Heart right ventricle (tissue), 16 donors: ENCODE measurements around the gene IL4. TPM values are rescaled to one million over a fixed set of nuclear protein-coding genes. Genes with fewer than 3 reads are reported as not detected.

ENCODE experiments used
- ATAC-seq, 8 donors: fragments of 200-7000 bp; cut with Tn5 transposase; one replicate each; pipeline ENCODE4 v1.9.1; 2020; ENCODE audit warnings: mild to moderate bottlenecking in 8 of 8, moderate library complexity in 8 of 8, moderate number of reproducible peaks in 1 of 8
- DNase-seq, 2 donors: peaks; one replicate each; pipeline ENCODE4 v3.0.0-alpha.2; 2020
- H3K27ac ChIP-seq, 10 donors: fragments of 200-600 bp; sonication (generic) in 2 of 10; one replicate each; pipeline versions ENCODE4 v1.5.0 to v1.8.0; 2020 to 2022; ENCODE audit warnings: mild to moderate bottlenecking in 3 of 10
- H3K27me3 ChIP-seq, 7 donors: fragments of 200-600 bp; one replicate each; pipeline ENCODE4 v1.8.0; 2021 to 2022; ENCODE audit warnings: mild to moderate bottlenecking in 2 of 7
- H3K36me3 ChIP-seq, 9 donors: fragments of 200-600 bp; sonication (generic) in 1 of 9; one replicate each; pipeline versions ENCODE4 v1.5.0 to v1.8.0; 2020 to 2022; ENCODE audit warnings: mild to moderate bottlenecking in 2 of 9
- H3K4me1 ChIP-seq, 9 donors: fragments of 200-600 bp; sonication (generic) in 1 of 9; one replicate each; pipeline versions ENCODE4 v1.5.0 to v1.8.0; 2020 to 2022; ENCODE audit warnings: mild to moderate bottlenecking in 4 of 9
- H3K4me3 ChIP-seq, 10 donors: fragments of 200-600 bp; sonication (generic) in 2 of 10; one replicate each; pipeline versions ENCODE4 v1.5.0 to v1.8.0; 2020 to 2022; ENCODE audit warnings: mild to moderate bottlenecking in 7 of 10, moderate library complexity in 2 of 10
- H3K9me3 ChIP-seq, 11 donors: fragments of 200-600 bp in 10 of 11; sonication (generic) in 2 of 11; one replicate each; pipeline versions ENCODE4 v1.5.0 to v1.8.0; 2013 to 2022; ENCODE audit warnings: mild to moderate bottlenecking in 2 of 11, control low read depth in 1 of 11, moderate library complexity in 1 of 11
- CTCF ChIP-seq, 9 donors: fragments of 200-600 bp; sonication (generic) in 2 of 9; IDR thresholded peaks; one replicate each; pipeline versions ENCODE4 v1.5.0 to v1.8.0; 2021 to 2022; ENCODE audit warnings: antibody characterized with exemption in 9 of 9, mild to moderate bottlenecking in 5 of 9, moderate library complexity in 1 of 9
- WGBS, 2 donors: extraction: QIAGEN DNeasy Blood & Tissue Kit; methylation state at CpG; one replicate each; pipeline ENCODE4 v1.1.7; 2013; ENCODE audit warnings: inconsistent platforms in 1 of 2; 5-methylcytosine and 5-hydroxymethylcytosine counted together
- intact Hi-C, 10 donors: fragments of 100-400 bp; cut with DNase I; formaldehyde crosslinking; loops; one replicate each; pipeline versions ENCODE4 v1.11.1 to v1.14.2; 2022
- polyA plus RNA-seq, 2 donors: library from polyadenylated mRNA; stranded (reverse); fragments of 200-250 nt; gene quantifications; one replicate each; pipeline ENCODE4 v1.2.3, GENCODE V29; 2013
- total RNA-seq, 10 donors: library from RNA; stranded (reverse); fragmentation: NEBNext Ultra II Directional in 3 of 10; extraction: Animal tissue kit (Norgen Biotek cat#: 25700) in 3 of 10; gene quantifications; one replicate each; pipeline versions ENCODE4 v1.2.1 to v1.2.4, GENCODE V29; 2021 to 2023
- donor health status: Arrhythmogenic right ventricular cardiomyopathy.
- donor health status: ischemic (EF 13 %, LVEDD 7.1; RV severe dilation, severe dysfunction).
- donor health status: healthy with polysubstance abuse.
- donor health status: DM: no; HTN: yes; CAD: no.
- donor health status: DM: no; HTN: no; CAD: no.
- donor health status: ischemic (EF 25% LVEDD 6.9; RV normal size, moderate dysfunction).
- donor health status: ischemic (EF 25% LVEDD 5.7; RV mildly dilated, moderate dysfunction).
- donor health status: healthy.
- donor health status: DM: yes; HTN: yes; CAD: no.
- donor health status: Ischemic cardiomyopathy.
- donor health status: ischemic (EF 35%, LVEDD 5.7; RV mildly dilated, moderate dysfunction).
- donor health status: nonischemic (EF 11% LVEDD 7.7; RV severe dilation, severe dysfunction).
- donor health status: DM: yes; HTN: yes; CAD: no.
- donor health status: PGD.
- donor health status: ischemic (EF 29% LVEDD 5.4; RV normal size, mild dysfunction).
- donor health status: nonischemic (EF 23%, LVEDD 6.1; RV moderate dilation, normal function).

The IL4 gene
- total and polyA plus RNA-seq, 12 donors = not detected

DNA sequence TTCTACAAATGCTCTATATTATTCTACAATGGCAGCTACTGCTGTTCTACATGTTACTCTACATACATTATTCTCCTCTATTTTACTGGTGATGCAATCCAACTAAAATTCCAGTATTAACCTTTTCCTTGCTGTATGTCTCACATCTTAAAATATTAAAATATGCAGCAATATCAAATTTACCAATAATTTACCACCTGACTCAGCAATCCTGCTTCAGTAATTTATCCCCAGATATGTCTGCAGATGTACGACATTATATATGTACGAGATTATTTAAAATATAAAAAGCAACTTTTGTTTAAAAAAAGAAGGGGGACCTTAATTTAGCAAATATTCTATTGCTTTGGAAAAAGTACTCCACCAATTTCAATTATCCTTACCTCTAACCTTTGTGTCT, 52.0 kb downstream of the IL4 start:
- Histone ChIP-seq H3K36me3 (peaks cover 0 to 32% (median 6%) of the 10 kb centered on the region in 9 donors), H3K4me1 (no peaks in the 10 kb centered on the region), H3K27ac (no peak overlapping the region), H3K9me3 (no peaks in the 10 kb centered on the region), H3K27me3 (no peaks in the 10 kb centered on the region), H3K4me3 (no peak overlapping the region)
- TF ChIP-seq CTCF (IDR thresholded peaks at IDR 0.05) = no peak
- DNase-seq (no peak), ATAC-seq (no peak)
- intact Hi-C loops = no loop called here
- WGBS, 2 donors = 96 to 98% methylated on average over 2 of the region's 2 CpGs

- intact Hi-C loops = no loop called here
- ATAC-seq = no peak
- 94 to 96% methylated on average over 10 of the region's 10 CpGs for WGBS, 2 donors
These were observed 56.1 kb downstream of the IL4 start for GRCh38 chr5:132729896-132730295.

More at GRCh38 chr5:132729896-132730295, 56.1 kb downstream of the IL4 start:
- Histone ChIP-seq H3K27ac (no peak overlapping the region), H3K36me3 (peaks cover 0 to 57% (median 6%) of the 10 kb centered on the region in 9 donors), H3K27me3 (no peaks in the 10 kb centered on the region), H3K4me3 (no peak overlapping the region), H3K4me1 (no peaks in the 10 kb centered on the region), H3K9me3 (no peaks in the 10 kb centered on the region)
- DNase-seq = no peak
- no peak for TF ChIP-seq CTCF (IDR thresholded peaks at IDR 0.05)

Other genes starting within 250 kb of the IL4 start
- 100 to 1,000 TPM in 1 of 10 donors, 10 to 100 TPM in 8, 1 to 10 TPM in 1; 9.5 to 146 (median 19.2) TPM for gene IRF1, start 183.2 kb upstream of the IL4 start, total RNA-seq
- 10 to 100 TPM in 1 of 2 donors, 1 to 10 TPM in 1; 8.6 to 13.7 TPM for gene IRF1, start 183.2 kb upstream of the IL4 start, polyA plus RNA-seq
- not detected for gene IL5, start 130.5 kb upstream of the IL4 start, total RNA-seq
- not detected for gene IL5, start 130.5 kb upstream of the IL4 start, polyA plus RNA-seq
- 10 to 100 TPM; 26.6 to 38.5 (median 33.2) TPM for gene RAD50, start 117.0 kb upstream of the IL4 start, total RNA-seq
- gene RAD50, start 117.0 kb upstream of the IL4 start, polyA plus RNA-seq = 10 to 100 TPM in 1 of 2 donors, 1 to 10 TPM in 1; 6.8 to 11.6 TPM
- gene IL13, start 15.8 kb upstream of the IL4 start, total RNA-seq = under 1 TPM in 1 of 10 donors, not detected in 9; 0.51 TPM
- gene IL13, start 15.8 kb upstream of the IL4 start, polyA plus RNA-seq = under 1 TPM in 1 of 2 donors, not detected in 1; 0.01 TPM
- 10 to 100 TPM; 10.1 to 18.6 (median 13.1) TPM for gene KIF3A, start 63.6 kb downstream of the IL4 start, total RNA-seq
- 10 to 100 TPM in 1 of 2 donors, 1 to 10 TPM in 1; 2.2 to 10.0 TPM for gene KIF3A, start 63.6 kb downstream of the IL4 start, polyA plus RNA-seq
- under 1 TPM in 4 of 10 donors, not detected in 6; 0.09 to 0.75 (median 0.22) TPM for gene CCNI2, start 73.4 kb downstream of the IL4 start, total RNA-seq
- gene CCNI2, start 73.4 kb downstream of the IL4 start, polyA plus RNA-seq = under 1 TPM in 1 of 2 donors, not detected in 1; 0.01 TPM
- gene SEPTIN8, start 103.2 kb downstream of the IL4 start, total RNA-seq = 10 to 100 TPM; 23.5 to 41.8 (median 31.2) TPM
- 10 to 100 TPM; 11.3 to 26.6 TPM for gene SEPTIN8, start 103.2 kb downstream of the IL4 start, polyA plus RNA-seq
- under 1 TPM in 4 of 10 donors, not detected in 6; 0.08 to 0.19 (median 0.13) TPM for gene SOWAHA, start 139.3 kb downstream of the IL4 start, total RNA-seq
- under 1 TPM in 1 of 2 donors, not detected in 1; 0.07 TPM for gene SOWAHA, start 139.3 kb downstream of the IL4 start, polyA plus RNA-seq
- 1 to 10 TPM; 3.2 to 6.4 (median 4.1) TPM for gene SHROOM1, start 156.7 kb downstream of the IL4 start, total RNA-seq
- gene SHROOM1, start 156.7 kb downstream of the IL4 start, polyA plus RNA-seq = 10 to 100 TPM in 1 of 2 donors, 1 to 10 TPM in 1; 3.5 to 10.8 TPM
- gene GDF9, start 192.5 kb downstream of the IL4 start, total RNA-seq = under 1 TPM; 0.18 to 0.82 (median 0.43) TPM
- under 1 TPM in 1 of 2 donors, not detected in 1; 0.10 TPM for gene GDF9, start 192.5 kb downstream of the IL4 start, polyA plus RNA-seq
- gene UQCRQ, start 192.7 kb downstream of the IL4 start, total RNA-seq = 1,000 to 10,000 TPM; 1,190 to 1,962 (median 1,754) TPM
- gene UQCRQ, start 192.7 kb downstream of the IL4 start, polyA plus RNA-seq = 1,000 to 10,000 TPM in 1 of 2 donors, 100 to 1,000 TPM in 1; 824 to 1,591 TPM
- 1 to 10 TPM in 5 of 10 donors, under 1 TPM in 5; 0.49 to 1.6 (median 0.92) TPM for gene LEAP2, start 199.7 kb downstream of the IL4 start, total RNA-seq
- gene LEAP2, start 199.7 kb downstream of the IL4 start, polyA plus RNA-seq = 1 to 10 TPM in 1 of 2 donors, under 1 TPM in 1; 0.62 to 3.9 TPM